Smooth muscle cell (in vitro differentiated cells): Measurements from ENCODE around the gene CEP350. TPM values are rescaled to one million over a fixed set of nuclear protein-coding genes. Genes with fewer than 3 reads are reported as not detected.
A peak's percentile ranks its signal among the peaks of the same experiment; 100 is the strongest.

Experiments
- DNase-seq: peaks from one replicate; lab custom pipeline; 2025; ENCODE audit not compliant: unreplicated experiment; lab: John Stamatoyannopoulos, UW
- H2AFZ ChIP-seq: fragments of 200-600 bp; sonication (generic); 2 replicates; pipeline ENCODE4 v1.6.0; 2016; ENCODE audit warnings: antibody characterized with exemption, low read depth, mild to moderate bottlenecking
- H3F3A ChIP-seq: fragments of 200-600 bp; sonication (generic); 2 replicates; pipeline ENCODE4 v1.6.0; 2017; ENCODE audit warnings: antibody characterized with exemption, low read depth
- H3K27ac ChIP-seq: fragments of 200-600 bp; sonication (generic); 2 replicates; pipeline ENCODE4 v1.5.1; 2016; ENCODE audit warnings: low read depth, mild to moderate bottlenecking
- H3K27me3 ChIP-seq: fragments of 200-600 bp; sonication (generic); 2 replicates; pipeline ENCODE4 v1.6.1; 2016; ENCODE audit warnings: low read depth, mild to moderate bottlenecking
- H3K36me3 ChIP-seq: fragments of 200-600 bp; sonication (generic); 2 replicates; pipeline ENCODE4 v1.5.1; 2016; ENCODE audit warnings: low read depth
- H3K4me1 ChIP-seq: fragments of 200-600 bp; sonication (generic); 2 replicates; pipeline ENCODE4 v1.5.1; 2016; ENCODE audit warnings: low read depth
- H3K4me2 ChIP-seq: fragments of 200-600 bp; sonication (generic); 2 replicates; pipeline ENCODE4 v1.6.0; 2016; ENCODE audit warnings: mild to moderate bottlenecking
- H3K4me3 ChIP-seq: fragments of 200-600 bp; sonication (generic); 2 replicates; pipeline ENCODE4 v1.5.1; 2016; ENCODE audit warnings: mild to moderate bottlenecking
- H3K79me2 ChIP-seq: fragments of 200-600 bp; sonication (generic); 2 replicates; pipeline ENCODE4 v1.6.0; 2016; ENCODE audit warnings: low read depth, mild to moderate bottlenecking
- H3K9ac ChIP-seq: fragments of 200-600 bp; sonication (generic); 2 replicates; pipeline ENCODE4 v1.6.0; 2016; ENCODE audit warnings: low read depth
- H3K9me3 ChIP-seq: fragments of 200-600 bp; sonication (generic); replicated peaks from 2 replicates; pipeline ENCODE4 v1.5.1; 2016; ENCODE audit warnings: low read depth
- H4K20me1 ChIP-seq: fragments of 200-600 bp; sonication (generic); 2 replicates; pipeline ENCODE4 v1.6.0; 2016; ENCODE audit warnings: low read depth
- WGBS: methylation state at CpG from one replicate; pipeline ENCODE4 v1.1.7; 2016; ENCODE audit warnings: low lambda C conversion rate; 5-methylcytosine and 5-hydroxymethylcytosine counted together
- polyA plus RNA-seq: library from polyadenylated mRNA; unstranded; fragments of >200 nt; fragmentation: Nextera tagmentation; extraction: Ambion mirVana; gene quantifications from 2 replicates; pipeline ENCODE4 v1.2.1, GENCODE V29; 2016
- total RNA-seq: library from RNA; depleted of rRNA; stranded (reverse); fragments of >200 nt; gene quantifications from 2 replicates; pipeline ENCODE4 v1.2.3, GENCODE V29; 2014
- TF ChIP-seq, protein P1 (sequence below): fragments of 200-600 bp; sonication (generic); IDR thresholded peaks from 2 replicates; pipeline ENCODE4 v1.5.1; 2017; ENCODE audit warnings: borderline replicate concordance, mild to moderate bottlenecking, antibody characterized with exemption; ENCODE audit not compliant: insufficient read depth, poor library complexity, severe bottlenecking

The CEP350 gene
- total and polyA plus RNA-seq, 2 experiments from 2014 or later = 17.0 to 35.9 TPM

DNA sequence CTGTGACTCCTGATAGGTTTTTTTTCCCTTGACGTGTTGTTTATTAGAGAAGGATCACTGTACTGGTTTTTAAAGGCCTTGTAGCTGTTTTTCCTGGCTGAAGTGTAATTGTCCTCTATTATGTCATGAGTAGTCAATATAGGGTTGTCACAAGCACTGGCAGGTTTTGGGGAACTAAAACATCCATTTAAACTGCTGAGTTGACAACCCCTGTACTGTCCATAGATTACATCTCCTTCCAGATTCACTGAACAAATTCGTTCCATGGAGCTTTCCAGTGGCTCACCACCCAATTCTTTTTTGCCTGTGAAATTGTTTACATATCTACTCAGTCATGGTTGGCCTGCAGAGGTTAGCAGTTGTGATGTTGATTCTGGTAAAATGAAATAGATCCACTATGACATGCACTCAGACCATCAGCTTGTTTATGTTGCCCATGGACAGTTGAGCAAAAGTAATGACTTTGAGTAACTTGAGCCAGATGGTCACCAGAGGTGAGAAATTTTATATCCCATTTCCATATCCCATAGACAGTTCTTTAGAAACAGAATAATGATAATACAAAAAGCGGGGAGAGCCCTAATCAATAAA is 140.2 kb downstream of the CEP350 start:
- 94% methylated on average over 3 of the region's 3 CpGs for WGBS
- H3K27ac ChIP-seq = no peak overlapping the region

DNA sequence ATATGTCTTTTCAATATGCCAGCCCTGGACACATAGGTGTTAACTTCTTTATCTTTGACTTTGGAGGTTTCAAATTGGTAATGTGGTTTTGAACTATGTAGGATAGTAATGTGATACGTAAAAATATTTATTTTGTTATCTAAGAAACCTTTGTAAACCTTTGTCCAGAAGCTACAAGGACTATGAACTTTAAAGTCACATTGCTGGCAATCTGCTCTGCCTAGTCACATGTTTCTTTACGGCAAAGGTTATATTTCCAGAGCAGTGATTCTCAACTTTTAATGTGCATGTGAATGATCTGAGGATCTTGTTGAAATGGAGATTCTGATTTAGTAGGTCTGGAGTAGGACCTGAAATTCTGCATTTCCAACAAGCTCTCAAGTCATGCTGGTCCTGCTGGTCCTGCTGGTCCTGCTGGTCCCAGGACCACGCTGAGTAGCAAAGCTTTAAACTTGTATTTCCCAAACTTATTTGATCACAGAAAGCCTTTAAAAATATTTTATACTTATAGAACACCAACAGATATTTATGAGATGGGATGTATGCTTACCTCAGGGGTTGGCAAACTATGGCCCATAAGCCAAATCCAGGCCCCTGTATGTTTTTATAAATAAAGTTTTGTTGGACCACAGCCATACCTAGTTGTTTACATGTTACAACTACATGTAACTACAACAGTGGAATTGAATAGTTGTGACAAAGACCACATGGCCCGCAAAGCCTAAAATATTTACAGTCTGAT is 142.1 kb downstream of the CEP350 start:
- Histone ChIP-seq H2AFZ (no peak overlapping the region), H3K4me2 (no peak overlapping the region), H3K4me3 (no peak overlapping the region), H3K4me1 (no peaks in the 10 kb centered on the region), H3K9ac (no peak overlapping the region), H3F3A (peaks cover 4% of the 10 kb centered on the region), H3K36me3 (peaks cover 15% of the 10 kb centered on the region), H4K20me1 (no peaks in the 10 kb centered on the region), H3K27ac (peak overlapping the region; percentile 72), H3K27me3 (no peaks in the 10 kb centered on the region), H3K79me2 (no peaks in the 10 kb centered on the region), H3K9me3 (no peaks in the 10 kb centered on the region)
- WGBS = 82% methylated on average over 4 of the region's 4 CpGs
- TF ChIP-seq, protein P1, sequence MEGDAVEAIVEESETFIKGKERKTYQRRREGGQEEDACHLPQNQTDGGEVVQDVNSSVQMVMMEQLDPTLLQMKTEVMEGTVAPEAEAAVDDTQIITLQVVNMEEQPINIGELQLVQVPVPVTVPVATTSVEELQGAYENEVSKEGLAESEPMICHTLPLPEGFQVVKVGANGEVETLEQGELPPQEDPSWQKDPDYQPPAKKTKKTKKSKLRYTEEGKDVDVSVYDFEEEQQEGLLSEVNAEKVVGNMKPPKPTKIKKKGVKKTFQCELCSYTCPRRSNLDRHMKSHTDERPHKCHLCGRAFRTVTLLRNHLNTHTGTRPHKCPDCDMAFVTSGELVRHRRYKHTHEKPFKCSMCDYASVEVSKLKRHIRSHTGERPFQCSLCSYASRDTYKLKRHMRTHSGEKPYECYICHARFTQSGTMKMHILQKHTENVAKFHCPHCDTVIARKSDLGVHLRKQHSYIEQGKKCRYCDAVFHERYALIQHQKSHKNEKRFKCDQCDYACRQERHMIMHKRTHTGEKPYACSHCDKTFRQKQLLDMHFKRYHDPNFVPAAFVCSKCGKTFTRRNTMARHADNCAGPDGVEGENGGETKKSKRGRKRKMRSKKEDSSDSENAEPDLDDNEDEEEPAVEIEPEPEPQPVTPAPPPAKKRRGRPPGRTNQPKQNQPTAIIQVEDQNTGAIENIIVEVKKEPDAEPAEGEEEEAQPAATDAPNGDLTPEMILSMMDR = no peak
- no peak for DNase-seq

More for the DNA sequence above, 140.2 kb downstream of the CEP350 start:
- H3K36me3 ChIP-seq = peaks cover 15% of the 10 kb centered on the region
- no peaks in the 10 kb centered on the region for H3K79me2 ChIP-seq
- H4K20me1 ChIP-seq = no peaks in the 10 kb centered on the region
- H3K27me3 ChIP-seq = no peaks in the 10 kb centered on the region
- H3F3A ChIP-seq = peaks cover 4% of the 10 kb centered on the region
- no peak overlapping the region for H3K4me3 ChIP-seq
- H3K4me1 ChIP-seq = no peaks in the 10 kb centered on the region
- H3K9me3 ChIP-seq = no peaks in the 10 kb centered on the region
- DNase-seq = no peak
- no peak overlapping the region for H3K4me2 ChIP-seq
- H3K9ac ChIP-seq = no peak overlapping the region
- TF ChIP-seq, protein P1 = no peak
- H2AFZ ChIP-seq = no peak overlapping the region

DNA sequence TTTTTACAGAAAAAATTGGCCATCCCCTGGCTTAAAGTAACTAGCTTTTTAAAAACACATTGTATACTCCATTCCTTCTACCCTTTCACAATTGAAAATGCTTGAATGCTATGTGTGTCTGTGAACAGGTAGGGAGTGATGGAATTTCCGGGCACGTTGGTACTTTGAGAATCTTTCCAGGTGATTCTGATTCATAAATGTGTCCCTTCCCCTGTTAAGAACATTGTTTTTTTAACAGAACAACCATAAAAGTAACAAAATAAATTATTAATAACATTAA is 142.7 kb downstream of the CEP350 start:
- TF ChIP-seq, protein P1 = no peak
- no peak overlapping the region for H3K9ac ChIP-seq
- no peaks in the 10 kb centered on the region for H3K4me1 ChIP-seq
- H3K27me3 ChIP-seq = no peaks in the 10 kb centered on the region
- no peak overlapping the region for H2AFZ ChIP-seq
- no peak for DNase-seq
- no peaks in the 10 kb centered on the region for H3K9me3 ChIP-seq
- H3K79me2 ChIP-seq = no peaks in the 10 kb centered on the region
- peaks cover 15% of the 10 kb centered on the region for H3K36me3 ChIP-seq
- peak overlapping the region; percentile 72 for H3K27ac ChIP-seq
- peaks cover 4% of the 10 kb centered on the region for H3F3A ChIP-seq
- H3K4me2 ChIP-seq = no peak overlapping the region
- H4K20me1 ChIP-seq = no peaks in the 10 kb centered on the region
- WGBS = 95% methylated on average over 2 of the region's 2 CpGs
- no peak overlapping the region for H3K4me3 ChIP-seq

DNA sequence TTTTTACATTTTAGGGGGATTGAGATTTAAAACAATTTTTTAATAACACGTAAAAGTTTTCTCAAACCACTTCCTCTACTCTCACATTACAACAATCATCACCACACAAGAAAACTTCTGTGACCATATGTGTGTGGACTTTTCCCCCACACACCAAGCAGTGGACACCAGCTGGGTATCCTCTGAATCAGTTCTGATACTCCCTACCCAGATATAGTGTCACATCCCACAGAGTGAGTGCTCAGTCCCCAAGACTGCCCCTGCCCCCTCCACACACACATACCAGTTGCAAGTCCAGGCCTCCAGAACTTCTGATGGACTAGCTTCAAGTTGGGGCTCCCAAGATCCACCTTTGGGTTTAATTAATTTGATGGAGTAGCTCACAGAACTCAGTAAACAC is 146.8 kb downstream of the CEP350 start:
- no peak overlapping the region for H3K4me3 ChIP-seq
- H3K27me3 ChIP-seq = no peaks in the 10 kb centered on the region
- 100% methylated on average over 1 of the region's 1 CpG for WGBS
- no peak overlapping the region for H3K4me2 ChIP-seq
- H3K27ac ChIP-seq = no peak overlapping the region
- TF ChIP-seq, protein P1 = no peak
- H3F3A ChIP-seq = peaks cover 4% of the 10 kb centered on the region
- no peaks in the 10 kb centered on the region for H3K4me1 ChIP-seq
- no peaks in the 10 kb centered on the region for H3K36me3 ChIP-seq
- H3K79me2 ChIP-seq = no peaks in the 10 kb centered on the region
- no peak overlapping the region for H2AFZ ChIP-seq
- no peak overlapping the region for H3K9ac ChIP-seq
- no peaks in the 10 kb centered on the region for H4K20me1 ChIP-seq
- no peaks in the 10 kb centered on the region for H3K9me3 ChIP-seq
- DNase-seq = no peak
